Measurements from ENCODE around the gene UBE2N.
"Not testable (repeated sequence)": the region's sequence is repeated elsewhere in the genome, so short reads cannot be mapped to it uniquely, and the experiment has no call there.

UBE2N gene

GRCh38 chr12:93409343-93410187, 32.2 kb downstream of the UBE2N start:
- DNase-seq (ENCODE audit: low read depth), result not testable (repeated sequence)

- DNase-seq (ENCODE audit: low read depth), result no peak
Measured at GRCh38 chr12:93408813-93409212, 32.9 kb downstream of the UBE2N start.

GRCh38 chr12:93407963-93408283, 33.8 kb downstream of the UBE2N start:
- no peak for DNase-seq (ENCODE audit: low read depth)

GRCh38 chr12:93407054-93407962, 34.4 kb downstream of the UBE2N start:
- DNase-seq (ENCODE audit: low read depth), result no peak

GRCh38 chr12:93404961-93405849, 36.5 kb downstream of the UBE2N start:
- no peak for DNase-seq (ENCODE audit: low read depth)

GRCh38 chr12:93403988-93404803, 37.6 kb downstream of the UBE2N start:
- DNase-seq (ENCODE audit: low read depth), result no peak

- DNase-seq (ENCODE audit: low read depth), result no peak
Measured at GRCh38 chr12:93402333-93403311, 39.1 kb downstream of the UBE2N start.

GRCh38 chr12:93399183-93399863, 42.4 kb downstream of the UBE2N start:
- DNase-seq (ENCODE audit: low read depth), result not testable (repeated sequence)

GRCh38 chr12:93397412-93397811, 44.3 kb downstream of the UBE2N start:
- DNase-seq (ENCODE audit: low read depth), result no peak

- no peak for DNase-seq (ENCODE audit: low read depth)
Measured at GRCh38 chr12:93393425-93393824, 48.3 kb downstream of the UBE2N start.

GRCh38 chr12:93390549-93391297, 51.0 kb downstream of the UBE2N start:
- DNase-seq (ENCODE audit: low read depth), result no peak

GRCh38 chr12:93390031-93390430, 51.7 kb downstream of the UBE2N start:
- no peak for DNase-seq (ENCODE audit: low read depth)

- DNase-seq (ENCODE audit: low read depth), result no peak
Measured at GRCh38 chr12:93387780-93388179, 54.0 kb downstream of the UBE2N start.

- DNase-seq (ENCODE audit: low read depth), result not testable (repeated sequence)
Measured at GRCh38 chr12:93381976-93382437, 59.7 kb downstream of the UBE2N start.

GRCh38 chr12:93381161-93381975, 60.4 kb downstream of the UBE2N start:
- no peak for DNase-seq (ENCODE audit: low read depth)

- DNase-seq (ENCODE audit: low read depth), result no peak
Measured at GRCh38 chr12:93380480-93381121, 61.1 kb downstream of the UBE2N start.

GRCh38 chr12:93379981-93380361, 61.8 kb downstream of the UBE2N start:
- no peak for DNase-seq (ENCODE audit: low read depth)

Measured in activated gamma-delta T cell treated with anti-CD3 and anti-CD28 coated beads, Interleukin-2, amount 50 U/mL, for 16 hours (primary cell).